Nephron progenitor cell (in vitro differentiated cells): ENCODE measurements around the gene NAPA.

Experiments
- DNase-seq: peaks from one replicate; pipeline ENCODE4 v3.0.0; 2021
- H3K27ac Mint-ChIP-seq: 2 replicates; pipeline ENCODE4 v1.8.0; 2021; ENCODE audit warnings: mild to moderate bottlenecking, moderate library complexity, mixed read lengths
- H3K27me3 Mint-ChIP-seq: 2 replicates; pipeline ENCODE4 v1.8.0; 2021; ENCODE audit warnings: mild to moderate bottlenecking, low read depth, mixed read lengths; ENCODE audit not compliant: poor library complexity
- H3K36me3 Mint-ChIP-seq: 2 replicates; pipeline ENCODE4 v1.8.0; 2021; ENCODE audit warnings: low read depth, mixed read lengths
- H3K4me1 Mint-ChIP-seq: 2 replicates; pipeline ENCODE4 v1.8.0; 2021; ENCODE audit warnings: mixed read lengths
- H3K4me3 Mint-ChIP-seq: 2 replicates; pipeline ENCODE4 v1.8.0; 2021; ENCODE audit warnings: mild to moderate bottlenecking, moderate library complexity, mixed read lengths
- H3K9me3 Mint-ChIP-seq: 2 replicates; pipeline ENCODE4 v1.8.0; 2021; ENCODE audit warnings: mild to moderate bottlenecking, moderate library complexity, mixed read lengths
- TF ChIP-seq, protein P1 (sequence below): fragments of 200-600 bp; sonication (generic); IDR thresholded peaks from 2 replicates; pipeline ENCODE4 v1.5.0; 2021; ENCODE audit warnings: antibody characterized with exemption

The NAPA gene

DNA sequence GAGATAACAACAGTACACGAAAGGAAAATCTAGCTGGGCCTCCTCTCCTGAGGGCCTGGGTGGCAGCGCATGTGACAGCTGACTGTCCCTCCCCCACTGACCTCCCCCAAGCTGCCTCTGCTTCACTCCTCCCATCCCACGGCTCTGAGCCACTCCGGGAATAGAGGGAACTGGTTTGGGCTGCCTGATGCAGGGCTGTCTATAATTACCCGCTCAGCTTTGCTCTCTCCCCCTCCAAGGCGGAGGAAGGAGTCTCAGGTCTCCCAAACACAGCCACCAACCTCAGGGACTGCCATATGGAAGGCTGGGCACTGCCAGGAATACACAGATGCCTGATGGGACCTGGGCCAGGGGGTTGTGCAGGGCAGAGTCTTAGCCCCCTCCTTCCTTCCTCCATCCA, 7.9 kb downstream of the NAPA start:
- no peak for DNase-seq
- Mint-ChIP-seq H3K36me3 (peaks cover 4% of the 10 kb centered on the region), H3K27me3 (no peaks in the 10 kb centered on the region), H3K4me3 (no peak overlapping the region), H3K9me3 (no peaks in the 10 kb centered on the region), H3K27ac (no peak overlapping the region), H3K4me1 (peaks cover 7% of the 10 kb centered on the region)
- TF ChIP-seq, protein P1, sequence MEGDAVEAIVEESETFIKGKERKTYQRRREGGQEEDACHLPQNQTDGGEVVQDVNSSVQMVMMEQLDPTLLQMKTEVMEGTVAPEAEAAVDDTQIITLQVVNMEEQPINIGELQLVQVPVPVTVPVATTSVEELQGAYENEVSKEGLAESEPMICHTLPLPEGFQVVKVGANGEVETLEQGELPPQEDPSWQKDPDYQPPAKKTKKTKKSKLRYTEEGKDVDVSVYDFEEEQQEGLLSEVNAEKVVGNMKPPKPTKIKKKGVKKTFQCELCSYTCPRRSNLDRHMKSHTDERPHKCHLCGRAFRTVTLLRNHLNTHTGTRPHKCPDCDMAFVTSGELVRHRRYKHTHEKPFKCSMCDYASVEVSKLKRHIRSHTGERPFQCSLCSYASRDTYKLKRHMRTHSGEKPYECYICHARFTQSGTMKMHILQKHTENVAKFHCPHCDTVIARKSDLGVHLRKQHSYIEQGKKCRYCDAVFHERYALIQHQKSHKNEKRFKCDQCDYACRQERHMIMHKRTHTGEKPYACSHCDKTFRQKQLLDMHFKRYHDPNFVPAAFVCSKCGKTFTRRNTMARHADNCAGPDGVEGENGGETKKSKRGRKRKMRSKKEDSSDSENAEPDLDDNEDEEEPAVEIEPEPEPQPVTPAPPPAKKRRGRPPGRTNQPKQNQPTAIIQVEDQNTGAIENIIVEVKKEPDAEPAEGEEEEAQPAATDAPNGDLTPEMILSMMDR, result no peak

DNA sequence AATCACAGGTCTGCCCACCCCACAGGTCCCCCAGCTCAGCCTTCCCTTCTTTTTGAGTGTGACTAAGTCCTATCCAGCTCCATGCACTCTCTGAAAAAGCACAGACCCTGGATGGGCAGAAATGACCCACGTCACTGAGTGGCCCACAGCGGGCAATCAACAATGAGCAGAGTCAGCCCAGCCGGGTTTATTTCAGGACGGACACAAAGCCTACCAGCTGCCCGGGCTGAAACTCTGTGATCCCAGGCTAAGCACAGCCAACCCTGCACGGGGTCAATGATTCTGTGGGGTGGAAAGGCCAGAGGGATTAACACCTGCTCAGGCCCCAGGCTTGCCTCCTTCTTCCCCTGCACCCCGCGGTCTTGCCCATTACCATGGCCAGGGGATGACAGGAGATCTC, 8.4 kb downstream of the NAPA start:
- Mint-ChIP-seq H3K36me3 (peaks cover 4% of the 10 kb centered on the region), H3K4me1 (peaks cover 2% of the 10 kb centered on the region), H3K9me3 (no peaks in the 10 kb centered on the region), H3K4me3 (no peak overlapping the region), H3K27me3 (no peaks in the 10 kb centered on the region), H3K27ac (peak overlapping the region; percentile 69)
- no peak for DNase-seq
- TF ChIP-seq, protein P1, result no peak

DNA sequence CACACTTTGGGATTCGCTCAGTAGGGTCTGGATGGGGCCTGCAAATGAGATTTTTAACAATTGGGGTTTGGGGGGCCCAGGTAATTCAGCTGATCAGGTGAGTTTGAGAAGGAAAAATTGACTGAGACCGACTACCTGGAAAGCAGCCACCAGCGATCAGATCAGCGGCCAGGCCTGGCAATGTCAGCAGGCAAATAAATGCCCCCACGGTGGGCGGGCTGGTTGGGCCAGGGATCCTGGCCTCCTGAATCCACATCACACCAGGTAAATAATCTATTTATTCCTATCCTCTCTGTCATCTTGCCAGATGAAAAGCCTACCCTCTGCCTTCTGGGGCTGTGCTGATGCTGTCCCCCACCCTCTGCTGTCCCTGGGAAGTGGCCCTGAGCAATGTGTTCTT, 9.4 kb downstream of the NAPA start:
- Mint-ChIP-seq H3K27ac (no peak overlapping the region), H3K27me3 (no peaks in the 10 kb centered on the region), H3K4me3 (no peak overlapping the region), H3K4me1 (no peaks in the 10 kb centered on the region), H3K9me3 (no peaks in the 10 kb centered on the region), H3K36me3 (peaks cover 4% of the 10 kb centered on the region)
- DNase-seq, result no peak
- TF ChIP-seq, protein P1, result no peak

DNA sequence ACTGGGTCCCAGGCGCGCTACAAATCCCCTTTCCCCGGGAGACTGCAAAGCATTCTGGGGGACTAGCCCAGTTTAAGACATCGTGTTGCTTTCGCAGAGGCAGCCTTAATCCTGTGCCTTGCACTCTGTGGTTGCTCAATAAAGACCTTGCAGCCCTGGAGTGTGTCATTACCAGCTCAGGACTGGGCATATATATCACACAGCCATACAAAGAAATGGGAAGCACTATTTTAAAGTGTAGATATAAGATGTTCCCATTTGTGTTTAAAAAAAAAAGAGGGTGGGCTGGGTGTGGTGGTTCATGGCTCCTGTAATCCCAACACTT, 11.1 kb downstream of the NAPA start:
- Mint-ChIP-seq H3K36me3 (peaks cover 4% of the 10 kb centered on the region), H3K4me3 (no peak overlapping the region), H3K9me3 (no peaks in the 10 kb centered on the region), H3K27me3 (no peaks in the 10 kb centered on the region), H3K27ac (peak overlapping the region; percentile 48), H3K4me1 (peaks cover 8% of the 10 kb centered on the region)
- TF ChIP-seq, protein P1, result no peak
- DNase-seq, result no peak

DNA sequence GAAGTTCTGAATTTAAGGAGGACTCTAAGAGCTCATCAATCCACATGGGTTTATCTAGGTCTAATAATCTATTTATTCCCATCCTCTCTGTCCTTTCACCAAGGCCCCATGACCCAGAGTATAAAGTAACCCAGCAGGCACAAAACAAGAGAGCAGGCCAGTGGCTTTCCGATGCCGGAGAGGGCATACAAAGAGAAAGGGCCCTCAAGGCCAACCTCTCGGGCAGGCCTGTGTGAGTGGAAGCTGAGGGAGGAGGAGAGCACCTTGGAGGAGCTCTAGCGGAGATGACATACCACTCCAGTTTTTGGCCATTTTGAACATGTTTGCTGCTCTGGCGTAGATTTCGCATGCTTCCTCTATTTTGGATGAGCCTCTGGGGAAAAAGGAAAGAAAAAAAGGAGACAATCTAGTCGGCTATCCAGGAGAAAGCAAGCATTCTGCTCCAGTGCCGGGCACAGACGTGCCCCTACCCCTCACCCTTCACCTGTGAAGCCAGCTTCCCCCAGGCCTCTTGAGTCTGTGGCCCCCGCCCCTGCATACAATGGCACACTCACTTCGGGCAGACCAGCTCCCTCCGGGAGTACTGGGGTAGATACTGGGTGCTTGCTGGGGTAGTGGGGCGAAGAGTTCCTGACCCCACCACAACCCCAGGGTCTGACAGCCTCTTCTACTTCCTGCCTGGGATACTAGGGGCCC, 11.6 kb downstream of the NAPA start:
- TF ChIP-seq, protein P1, result no peak
- Mint-ChIP-seq H3K4me3 (no peak overlapping the region), H3K36me3 (peaks cover 4% of the 10 kb centered on the region), H3K9me3 (no peaks in the 10 kb centered on the region), H3K27ac (peak overlapping the region; percentile 48), H3K27me3 (no peaks in the 10 kb centered on the region), H3K4me1 (peaks cover 8% of the 10 kb centered on the region)
- DNase-seq, result no peak
